ENCODE measurements around the gene IFT122. TPM values are rescaled to one million over a fixed set of nuclear protein-coding genes. Genes with fewer than 3 reads are reported as not detected.

Gene IFT122
- total RNA-seq, 1 donor from 2014 or later, result 17.7 TPM

GRCh38 chr3:129445471-129445870 lies 5.4 kb downstream of the IFT122 start:
- Mint-ChIP-seq H3K27me3 (ENCODE audit: low read depth, unreplicated experiment) (no peaks in the 10 kb centered on the region), H3K36me3 (ENCODE audit: low read depth, unreplicated experiment) (no peaks in the 10 kb centered on the region), H3K4me1 (ENCODE audit: low read depth, unreplicated experiment) (peaks cover 22% of the 10 kb centered on the region), H3K4me3 (ENCODE audit: unreplicated experiment) (no peak overlapping the region), H3K27ac (ENCODE audit: unreplicated experiment) (no peak overlapping the region), H3K9me3 (ENCODE audit: unreplicated experiment) (no peaks in the 10 kb centered on the region)
- H3K4me1 ChIP-seq (ENCODE audit: insufficient read depth, low read length), result peaks cover 15% of the 10 kb centered on the region
- no peak for DNase-seq (ENCODE audit: low read depth)
- H3K9ac ChIP-seq (ENCODE audit: low read length), result no peak overlapping the region
- H3K36me3 ChIP-seq (ENCODE audit: insufficient read depth, low read length), result no peaks in the 10 kb centered on the region
- no peak overlapping the region for H2AFZ ChIP-seq (ENCODE audit: low read depth, low read length)
- H3K4me2 ChIP-seq (ENCODE audit: low read length), result no peak overlapping the region
- TF ChIP-seq EZH2 (IDR thresholded peaks at IDR 0.05; ENCODE audit: insufficient read depth, low read length), result no peak
- no peak for TF ChIP-seq CTCF (IDR thresholded peaks at IDR 0.05; ENCODE audit: insufficient read depth, low read depth, low read length)
- H4K20me1 ChIP-seq (ENCODE audit: insufficient read depth, low read length), result no peaks in the 10 kb centered on the region
- no peaks in the 10 kb centered on the region for H3K9me3 ChIP-seq (ENCODE audit: insufficient read depth, low read depth, low read length)
- no peak overlapping the region for H3K4me3 ChIP-seq (ENCODE audit: insufficient read depth, low read depth, low read length)
- H3K27me3 ChIP-seq (ENCODE audit: insufficient read depth, low read length), result no peaks in the 10 kb centered on the region
- no peak overlapping the region for H3K27ac ChIP-seq (ENCODE audit: low read depth, low read length)
- H3K79me2 ChIP-seq (ENCODE audit: insufficient read depth, low read length), result peaks cover 17% of the 10 kb centered on the region
- FAIRE-seq, result no peak

GRCh38 chr3:129446926-129447325 lies 6.9 kb downstream of the IFT122 start:
- H3K36me3 ChIP-seq (ENCODE audit: insufficient read depth, low read length), result peaks cover 3% of the 10 kb centered on the region
- no peaks in the 10 kb centered on the region for H3K9me3 ChIP-seq (ENCODE audit: insufficient read depth, low read depth, low read length)
- peaks cover 14% of the 10 kb centered on the region for H3K4me1 Mint-ChIP-seq (ENCODE audit: low read depth, unreplicated experiment)
- H3K27ac ChIP-seq (ENCODE audit: low read depth, low read length), result no peak overlapping the region
- no peaks in the 10 kb centered on the region for H3K27me3 ChIP-seq (ENCODE audit: insufficient read depth, low read length)
- FAIRE-seq (no peak), DNase-seq (ENCODE audit: low read depth) (no peak)
- H3K9me3 Mint-ChIP-seq (ENCODE audit: unreplicated experiment), result no peaks in the 10 kb centered on the region
- peaks cover 8% of the 10 kb centered on the region for H3K79me2 ChIP-seq (ENCODE audit: insufficient read depth, low read length)
- TF ChIP-seq CTCF (IDR thresholded peaks at IDR 0.05; ENCODE audit: insufficient read depth, low read depth, low read length) (no peak), EZH2 (IDR thresholded peaks at IDR 0.05; ENCODE audit: insufficient read depth, low read length) (no peak)
- no peak overlapping the region for H3K27ac Mint-ChIP-seq (ENCODE audit: unreplicated experiment)
- no peaks in the 10 kb centered on the region for H4K20me1 ChIP-seq (ENCODE audit: insufficient read depth, low read length)
- peaks cover 1% of the 10 kb centered on the region for H3K36me3 Mint-ChIP-seq (ENCODE audit: low read depth, unreplicated experiment)
- H3K9ac ChIP-seq (ENCODE audit: low read length), result no peak overlapping the region
- no peaks in the 10 kb centered on the region for H3K27me3 Mint-ChIP-seq (ENCODE audit: low read depth, unreplicated experiment)
- peaks cover 1% of the 10 kb centered on the region for H3K4me1 ChIP-seq (ENCODE audit: insufficient read depth, low read length)
- no peak overlapping the region for H2AFZ ChIP-seq (ENCODE audit: low read depth, low read length)
- H3K4me3 ChIP-seq (ENCODE audit: insufficient read depth, low read depth, low read length), result no peak overlapping the region
- no peak overlapping the region for H3K4me3 Mint-ChIP-seq (ENCODE audit: unreplicated experiment)
- no peak overlapping the region for H3K4me2 ChIP-seq (ENCODE audit: low read length)

DNA sequence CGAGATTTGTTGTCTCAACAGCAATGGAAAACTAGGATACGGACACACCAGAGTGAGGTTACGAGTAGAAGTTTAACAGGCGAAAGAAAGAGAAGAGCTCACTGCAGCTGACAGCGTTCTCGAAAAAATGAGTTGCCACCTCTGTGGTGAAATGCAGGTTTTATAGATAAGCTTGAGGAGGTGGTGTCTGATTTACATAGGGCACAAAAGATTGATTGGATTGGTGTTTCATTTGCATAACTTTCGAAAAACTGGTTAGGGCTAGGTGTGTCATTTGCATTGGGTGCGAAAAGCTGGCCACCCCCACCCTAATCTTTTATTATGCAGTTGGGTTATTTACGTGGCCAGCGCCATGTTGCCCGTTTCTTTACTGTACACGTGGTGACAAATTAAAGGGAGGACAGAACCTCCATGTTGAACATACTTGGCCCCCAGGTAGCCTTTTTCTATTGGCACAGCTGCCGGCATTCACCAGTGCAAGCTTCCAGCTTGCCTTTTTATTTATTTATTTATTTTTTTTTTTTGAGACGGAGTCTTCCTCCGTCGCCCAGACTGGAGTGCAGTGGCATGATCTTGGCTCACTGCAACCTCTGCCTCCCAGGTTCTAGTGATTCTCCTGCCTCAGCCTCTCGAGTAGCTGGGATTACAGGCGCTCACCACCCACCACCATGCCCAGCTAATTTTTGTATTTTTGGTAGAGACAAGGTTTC lies 8.3 kb downstream of the IFT122 start:
- H2AFZ ChIP-seq (ENCODE audit: low read depth, low read length), result no peak overlapping the region
- H3K36me3 ChIP-seq (ENCODE audit: insufficient read depth, low read length), result peaks cover 9% of the 10 kb centered on the region
- H4K20me1 ChIP-seq (ENCODE audit: insufficient read depth, low read length), result no peaks in the 10 kb centered on the region
- H3K27ac ChIP-seq (ENCODE audit: low read depth, low read length), result no peak overlapping the region
- TF ChIP-seq EZH2 (IDR thresholded peaks at IDR 0.05; ENCODE audit: insufficient read depth, low read length), result no peak
- no peak for TF ChIP-seq CTCF (IDR thresholded peaks at IDR 0.05; ENCODE audit: insufficient read depth, low read depth, low read length)
- H3K36me3 Mint-ChIP-seq (ENCODE audit: low read depth, unreplicated experiment), result peaks cover 12% of the 10 kb centered on the region
- peaks cover 7% of the 10 kb centered on the region for H3K4me1 Mint-ChIP-seq (ENCODE audit: low read depth, unreplicated experiment)
- H3K9me3 ChIP-seq (ENCODE audit: insufficient read depth, low read depth, low read length), result no peaks in the 10 kb centered on the region
- no peak overlapping the region for H3K4me3 Mint-ChIP-seq (ENCODE audit: unreplicated experiment)
- no peak for FAIRE-seq
- H3K27me3 Mint-ChIP-seq (ENCODE audit: low read depth, unreplicated experiment), result no peaks in the 10 kb centered on the region
- H3K4me3 ChIP-seq (ENCODE audit: insufficient read depth, low read depth, low read length), result no peak overlapping the region
- DNase-seq (ENCODE audit: low read depth), result no peak
- no peaks in the 10 kb centered on the region for H3K4me1 ChIP-seq (ENCODE audit: insufficient read depth, low read length)
- H3K4me2 ChIP-seq (ENCODE audit: low read length), result no peak overlapping the region
- H3K27me3 ChIP-seq (ENCODE audit: insufficient read depth, low read length), result no peaks in the 10 kb centered on the region
- no peak overlapping the region for H3K9ac ChIP-seq (ENCODE audit: low read length)
- no peaks in the 10 kb centered on the region for H3K79me2 ChIP-seq (ENCODE audit: insufficient read depth, low read length)
- no peak overlapping the region for H3K27ac Mint-ChIP-seq (ENCODE audit: unreplicated experiment)
- no peaks in the 10 kb centered on the region for H3K9me3 Mint-ChIP-seq (ENCODE audit: unreplicated experiment)
